Stimulated activated CD4-positive, alpha-beta T cell treated with anti-CD3 and anti-CD28 coated beads, TNF-alpha, amount 100 ng/mL, for 4 hours (primary cell): ENCODE measurements around the gene DGKA.
"Not testable (repeated sequence)": the region's sequence is repeated elsewhere in the genome, so short reads cannot be mapped to it uniquely, and the experiment has no call there.

ENCODE experiments used
- DNase-seq, 3 experiments: peaks; one replicate each; pipeline ENCODE4 v3.0.0-alpha.2; 2020; ENCODE audit warnings: low read depth in 3 of 3

The DGKA gene

GRCh38 chr12:55996715-55997534 lies 66.0 kb downstream of the DGKA start, which contains the start of gene SUOX:
SUOX (plus strand) TSS chr12:55997276; CDS start chr12:56002222, 4,946 bp downstream.
- DNase-seq: no peak

DNA sequence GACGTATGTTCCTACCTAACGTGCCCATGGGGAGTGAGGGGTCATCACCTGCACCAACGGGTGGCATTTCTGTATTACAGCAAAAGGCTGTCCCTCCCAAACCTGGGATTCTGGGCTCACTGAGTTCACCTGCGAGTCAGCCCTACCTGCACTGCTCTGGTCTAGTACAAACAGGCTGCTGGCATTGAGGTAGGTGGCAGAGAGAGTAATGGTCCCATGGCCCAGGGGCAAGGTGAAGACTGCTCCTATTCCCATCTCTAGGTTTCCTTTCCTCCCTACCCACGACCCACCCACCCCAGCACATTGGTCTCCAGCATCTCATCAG lies 66.5 kb downstream of the DGKA start:
- no peak for DNase-seq

DNA sequence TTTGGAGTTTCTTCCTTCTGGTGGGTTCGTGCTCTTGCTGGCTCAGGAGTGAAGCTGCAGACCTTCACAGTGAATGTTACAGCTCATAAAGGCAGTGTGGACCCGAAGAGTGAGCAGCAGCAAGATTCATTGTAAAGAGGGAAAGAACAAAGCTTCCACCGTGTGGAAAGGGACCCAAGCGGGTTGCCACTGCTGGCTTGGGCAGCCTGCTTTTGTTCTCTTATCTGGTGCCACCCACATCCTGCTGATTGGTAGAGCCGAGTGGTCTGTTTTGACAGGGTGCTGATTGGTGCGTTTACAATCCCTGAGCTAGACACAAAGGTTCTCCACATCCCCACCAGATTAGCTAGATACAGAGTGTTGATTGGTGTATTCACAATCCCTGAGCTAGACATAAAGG lies 68.6 kb downstream of the DGKA start:
- not testable (repeated sequence) for DNase-seq

- not testable (repeated sequence) for DNase-seq
Measured at GRCh38 chr12:55999999-56000540, 69.1 kb downstream of the DGKA start.

GRCh38 chr12:56001487-56002100 lies 70.6 kb downstream of the DGKA start:
- no peak for DNase-seq

GRCh38 chr12:56003376-56003775 lies 72.4 kb downstream of the DGKA start:
- DNase-seq: not testable (repeated sequence)
